ENCODE measurements around the gene FICD.

The FICD gene

DNA sequence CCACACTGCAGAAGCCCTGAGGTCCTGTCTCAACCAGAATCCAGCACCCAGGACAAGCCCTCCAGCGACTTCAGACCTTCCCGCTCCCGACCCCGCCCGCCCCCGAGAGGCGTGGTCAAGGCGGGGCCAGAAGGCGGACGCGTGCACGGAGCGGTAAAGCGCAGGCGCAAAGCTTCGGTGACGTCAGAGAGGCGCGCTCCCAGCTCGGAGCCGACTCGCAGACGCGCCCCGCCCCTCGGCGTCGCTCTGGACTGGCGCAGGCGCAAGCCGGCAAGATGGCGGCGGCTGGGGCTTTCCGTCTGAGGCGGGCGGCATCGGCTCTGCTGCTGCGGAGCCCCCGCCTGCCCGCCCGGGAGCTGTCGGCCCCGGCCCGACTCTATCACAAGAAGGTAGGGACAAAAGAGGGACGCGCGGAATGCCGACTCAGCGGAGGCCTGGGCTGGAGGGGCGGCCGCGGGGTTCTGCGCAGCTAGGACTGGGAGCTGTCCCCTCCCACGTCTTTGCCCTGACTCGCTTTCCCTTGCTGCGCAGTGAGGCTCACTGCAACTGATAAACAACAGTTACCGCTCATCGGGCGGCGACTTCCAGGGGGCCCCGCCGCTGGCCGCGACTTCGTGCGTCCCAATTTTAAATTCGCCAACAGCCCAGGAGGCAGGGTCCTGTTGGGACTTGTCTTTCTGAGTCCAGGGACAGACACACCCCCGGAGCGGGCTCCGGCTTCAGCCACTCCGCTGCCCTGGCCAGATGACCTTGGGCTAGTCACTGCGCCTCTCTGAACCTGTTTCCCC, 47.5 kb downstream of the FICD start, which contains the start of gene ISCU:
Gene ISCU, plus strand, starts transcription at position 249 of the 788 bp plus-strand sequence. Its CDS starts 27 bp downstream, at position 276.
- TF ChIP-seq, protein P1, sequence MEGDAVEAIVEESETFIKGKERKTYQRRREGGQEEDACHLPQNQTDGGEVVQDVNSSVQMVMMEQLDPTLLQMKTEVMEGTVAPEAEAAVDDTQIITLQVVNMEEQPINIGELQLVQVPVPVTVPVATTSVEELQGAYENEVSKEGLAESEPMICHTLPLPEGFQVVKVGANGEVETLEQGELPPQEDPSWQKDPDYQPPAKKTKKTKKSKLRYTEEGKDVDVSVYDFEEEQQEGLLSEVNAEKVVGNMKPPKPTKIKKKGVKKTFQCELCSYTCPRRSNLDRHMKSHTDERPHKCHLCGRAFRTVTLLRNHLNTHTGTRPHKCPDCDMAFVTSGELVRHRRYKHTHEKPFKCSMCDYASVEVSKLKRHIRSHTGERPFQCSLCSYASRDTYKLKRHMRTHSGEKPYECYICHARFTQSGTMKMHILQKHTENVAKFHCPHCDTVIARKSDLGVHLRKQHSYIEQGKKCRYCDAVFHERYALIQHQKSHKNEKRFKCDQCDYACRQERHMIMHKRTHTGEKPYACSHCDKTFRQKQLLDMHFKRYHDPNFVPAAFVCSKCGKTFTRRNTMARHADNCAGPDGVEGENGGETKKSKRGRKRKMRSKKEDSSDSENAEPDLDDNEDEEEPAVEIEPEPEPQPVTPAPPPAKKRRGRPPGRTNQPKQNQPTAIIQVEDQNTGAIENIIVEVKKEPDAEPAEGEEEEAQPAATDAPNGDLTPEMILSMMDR (IDR thresholded peaks at IDR 0.05; ENCODE audit: insufficient read depth, low read depth, low read length, missing control alignments), result no peak
- peak; percentile 99 for DNase-seq (ENCODE audit: low read depth)
- peak within 1 kb of the TSS; percentile 99 for H3K4me3 ChIP-seq (ENCODE audit: low read depth, low read length)

DNA sequence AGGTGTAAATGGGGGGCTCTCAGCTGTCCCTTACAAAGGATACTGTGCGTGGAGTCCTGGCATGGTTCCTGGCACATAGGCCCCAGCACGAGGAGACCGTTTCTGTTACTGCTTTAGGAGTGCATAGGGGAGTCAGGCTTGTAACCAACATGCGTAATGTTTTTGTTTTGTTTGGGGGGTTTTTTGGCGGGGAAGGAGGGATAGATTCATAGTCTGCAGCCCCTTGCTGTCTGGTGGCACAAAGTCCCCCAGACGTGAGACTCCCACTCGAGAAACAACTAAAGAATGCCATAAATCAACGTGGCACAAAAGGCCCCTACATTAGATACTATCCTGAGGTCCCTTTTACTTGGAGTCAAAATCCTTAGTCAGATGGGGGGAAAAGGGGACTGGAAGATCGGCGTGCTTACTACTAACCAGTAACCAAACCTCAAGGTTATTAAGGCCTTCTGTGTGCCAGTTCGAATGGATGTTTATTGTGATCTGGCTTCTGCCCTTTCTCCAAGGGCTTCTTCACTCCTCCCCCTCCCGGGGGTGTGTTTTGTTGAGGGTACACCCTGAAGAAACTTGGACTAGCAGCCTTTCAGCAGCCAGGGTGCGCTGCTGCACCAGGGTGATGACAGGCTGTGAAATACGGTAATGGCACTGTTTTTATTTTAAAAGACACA, 48.2 kb downstream of the FICD start:
- peak; percentile 93 for DNase-seq (ENCODE audit: low read depth)
- peak overlapping the region; percentile 99 for H3K4me3 ChIP-seq (ENCODE audit: low read depth, low read length)
- TF ChIP-seq, protein P1 (IDR thresholded peaks at IDR 0.05; ENCODE audit: insufficient read depth, low read depth, low read length, missing control alignments), result peak; percentile 86

DNA sequence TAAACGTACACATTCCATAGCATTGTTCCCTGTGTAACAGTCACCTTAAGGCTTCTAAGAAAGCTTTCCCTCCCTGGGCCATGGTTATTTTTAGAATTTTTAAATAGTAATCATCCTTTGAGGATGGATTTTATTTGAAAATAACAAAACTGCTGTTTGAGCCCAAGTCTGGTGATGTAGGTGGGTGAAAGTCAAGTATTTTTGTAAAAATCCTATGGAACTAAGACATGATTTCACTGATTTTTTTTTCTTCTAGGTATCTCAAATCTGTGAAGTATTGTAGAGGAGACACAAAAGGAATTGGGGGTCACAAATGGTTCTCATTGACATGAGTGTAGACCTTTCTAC, 48.7 kb downstream of the FICD start:
- H3K4me3 ChIP-seq (ENCODE audit: low read depth, low read length), result peak overlapping the region; percentile 99
- DNase-seq (ENCODE audit: low read depth), result no peak
- TF ChIP-seq, protein P1 (IDR thresholded peaks at IDR 0.05; ENCODE audit: insufficient read depth, low read depth, low read length, missing control alignments), result no peak

DNA sequence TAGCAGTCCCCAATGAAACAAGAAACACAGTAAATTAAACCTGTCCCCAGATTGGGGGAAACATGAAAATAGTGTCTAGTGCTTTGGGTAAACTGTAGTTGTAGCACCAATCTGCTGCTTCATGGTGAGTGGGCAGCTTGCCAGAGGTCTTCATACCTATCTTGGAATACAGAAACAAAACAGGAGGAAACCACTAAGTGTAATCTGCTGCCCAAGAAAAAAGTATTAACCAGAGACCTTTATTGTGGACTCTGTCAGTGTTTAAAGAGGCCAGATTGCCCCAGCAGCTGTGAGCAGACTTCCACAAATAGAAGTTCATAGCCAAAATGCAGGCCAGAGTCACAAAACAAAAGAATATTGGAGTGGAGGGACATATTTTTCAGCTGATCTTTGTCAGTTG, 49.6 kb downstream of the FICD start:
- TF ChIP-seq, protein P1 (IDR thresholded peaks at IDR 0.05; ENCODE audit: insufficient read depth, low read depth, low read length, missing control alignments), result no peak
- H3K4me3 ChIP-seq (ENCODE audit: low read depth, low read length), result no peak overlapping the region
- DNase-seq (ENCODE audit: low read depth), result no peak

DNA sequence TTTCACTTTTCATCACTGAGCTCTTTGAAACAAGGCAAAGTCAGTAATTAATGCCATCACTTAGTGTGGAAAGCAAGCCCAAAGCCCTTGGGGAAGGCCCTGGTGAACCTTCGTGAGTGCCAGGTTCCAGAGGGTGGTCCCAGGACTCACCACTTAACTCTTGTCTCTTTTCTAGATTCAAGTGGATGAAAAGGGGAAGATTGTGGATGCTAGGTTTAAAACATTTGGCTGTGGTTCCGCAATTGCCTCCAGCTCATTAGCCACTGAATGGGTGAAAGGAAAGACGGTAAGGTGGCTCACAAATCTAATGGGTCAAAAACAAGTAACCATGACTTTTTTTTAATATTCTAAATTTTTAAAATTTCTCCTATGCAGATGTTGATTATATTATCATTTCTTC, 50.1 kb downstream of the FICD start:
- no peak overlapping the region; the same call in 1 of the 2 replicates for H3K4me3 ChIP-seq (ENCODE audit: low read depth, low read length)
- DNase-seq (ENCODE audit: low read depth), result no peak
- TF ChIP-seq, protein P1 (IDR thresholded peaks at IDR 0.05; ENCODE audit: insufficient read depth, low read depth, low read length, missing control alignments), result no peak

DNA sequence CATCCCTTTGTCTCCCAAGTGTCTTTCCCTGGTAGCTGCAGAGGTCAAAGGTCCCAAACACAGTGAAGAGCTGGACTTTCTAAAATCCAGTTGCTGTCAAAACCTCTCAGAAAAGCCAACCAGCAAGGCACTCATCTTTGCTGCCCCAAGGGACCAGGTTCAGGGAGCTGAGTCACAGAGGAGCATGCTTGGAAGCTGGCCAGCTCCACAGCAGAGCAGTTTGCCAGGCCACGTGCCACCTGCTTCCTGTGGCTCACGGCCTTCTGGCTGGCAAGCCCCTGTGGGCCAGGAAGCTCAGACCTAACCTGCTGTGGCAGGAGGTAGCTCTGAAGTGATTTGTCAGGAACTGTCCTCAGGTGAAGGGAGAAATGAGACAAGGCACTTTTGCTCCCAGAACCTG, 50.9 kb downstream of the FICD start:
- TF ChIP-seq, protein P1 (IDR thresholded peaks at IDR 0.05; ENCODE audit: insufficient read depth, low read depth, low read length, missing control alignments), result no peak
- peak overlapping the region; percentile 42 for H3K4me3 ChIP-seq (ENCODE audit: low read depth, low read length)
- DNase-seq (ENCODE audit: low read depth), result peak; percentile 91

Data from GM12865 (cell line).